T-helper 1 cell treated with Interleukin-12 subunit alpha and Interleukin-12 subunit beta and Interleukin-4 antibody, amounts not matched to agents 30 ng/mL and 1 ng/mL, for 36 hours (primary cell): ENCODE data around the gene TRIM63. TPM values are rescaled to one million over a fixed set of nuclear protein-coding genes. Genes with fewer than 3 reads are reported as not detected.

ENCODE experiments used
- intact Hi-C: fragments of 100-400 bp; cut with micrococcal nuclease; formaldehyde crosslinking; loops from one replicate; pipeline ENCODE4 v1.15.1; 2024
- total RNA-seq: library from RNA; stranded (reverse); gene quantifications from 2 replicates; pipeline ENCODE4 v1.2.3, GENCODE V29; 2022

Gene TRIM63
- total RNA-seq, 1 donor from 2014 or later, result not detected

- intact Hi-C loops, result no loop called here
These were observed 9.3 kb downstream of the TRIM63 start for GRCh38 chr1:26058052-26058595.

- intact Hi-C loops, result no loop called here
These were observed 10.2 kb downstream of the TRIM63 start for GRCh38 chr1:26057189-26057588.

- intact Hi-C loops, result no loop called here
These were observed 12.4 kb downstream of the TRIM63 start for GRCh38 chr1:26055041-26055440.

GRCh38 chr1:26053718-26054560, 13.5 kb downstream of the TRIM63 start:
- intact Hi-C loops, result no loop called here

GRCh38 chr1:26050248-26050640, 17.2 kb downstream of the TRIM63 start:
- intact Hi-C loops, result no loop called here

GRCh38 chr1:26049531-26050247, 17.7 kb downstream of the TRIM63 start:
- intact Hi-C loops, result no loop called here

- intact Hi-C loops, result no loop called here
These were observed 20.1 kb downstream of the TRIM63 start for GRCh38 chr1:26047278-26047874.

- intact Hi-C loops, result no loop called here
These were observed 21.0 kb downstream of the TRIM63 start for GRCh38 chr1:26046246-26047095.

- intact Hi-C loops, result no loop called here
These were observed 21.6 kb downstream of the TRIM63 start, which contains the start of gene SLC30A2 for GRCh38 chr1:26045722-26046245. TSS of gene SLC30A2 (minus strand) at chr1:26046118. CDS start at chr1:26045896, 222 bp downstream.

GRCh38 chr1:26044971-26045721, 22.3 kb downstream of the TRIM63 start:
- intact Hi-C loops, result no loop called here

- intact Hi-C loops, result no loop called here
These were observed 23.0 kb downstream of the TRIM63 start for GRCh38 chr1:26044414-26044813.

- intact Hi-C loops, result no loop called here
These were observed 23.7 kb downstream of the TRIM63 start for GRCh38 chr1:26043765-26044164.

GRCh38 chr1:26041978-26042377, 25.5 kb downstream of the TRIM63 start:
- intact Hi-C loops, result no loop called here

GRCh38 chr1:26041401-26041800, 26.0 kb downstream of the TRIM63 start:
- intact Hi-C loops, result no loop called here

GRCh38 chr1:26038904-26039303, 28.5 kb downstream of the TRIM63 start:
- intact Hi-C loops, result loop anchor here (5.0 kb wide), 2 partner anchors 378 to 393 kb away; partner anchors contain the start of gene DHDDS

- intact Hi-C loops, result loop anchor here (5.0 kb wide), 2 partner anchors 379 to 394 kb away; partner anchors contain the start of gene DHDDS
These were observed 29.0 kb downstream of the TRIM63 start for GRCh38 chr1:26038477-26038876.

GRCh38 chr1:26037904-26038303, 29.5 kb downstream of the TRIM63 start:
- intact Hi-C loops, result loop anchor here (5.0 kb wide), 2 partner anchors 379 to 394 kb away; partner anchors contain the start of gene DHDDS

- intact Hi-C loops, result loop anchor here (1.0 to 5.0 kb wide), 4 partner anchors 73 to 395 kb away; partner anchors contain the start of gene DHDDS
These were observed 30.6 kb downstream of the TRIM63 start for GRCh38 chr1:26036756-26037281.
